Skin epidermis (tissue), 12 donors: ENCODE data around the gene MTHFR.

Experiments used
- H3K27ac ChIP-seq, 21 experiments: fragments of 200-600 bp; sonication (generic) in 11 of 21; one replicate each; pipeline ENCODE4 v1.5.0; 2020; ENCODE audit warnings: mild to moderate bottlenecking in 3 of 21, inconsistent platforms in 2 of 21, moderate library complexity in 2 of 21
- H3K4me3 ChIP-seq, 7 experiments: fragments of 200-600 bp; sonication (generic) in 2 of 7; one replicate each; pipeline ENCODE4 v1.5.0; 2020; ENCODE audit warnings: inconsistent platforms in 2 of 7, mild to moderate bottlenecking in 2 of 7, moderate library complexity in 1 of 7

Gene MTHFR

DNA sequence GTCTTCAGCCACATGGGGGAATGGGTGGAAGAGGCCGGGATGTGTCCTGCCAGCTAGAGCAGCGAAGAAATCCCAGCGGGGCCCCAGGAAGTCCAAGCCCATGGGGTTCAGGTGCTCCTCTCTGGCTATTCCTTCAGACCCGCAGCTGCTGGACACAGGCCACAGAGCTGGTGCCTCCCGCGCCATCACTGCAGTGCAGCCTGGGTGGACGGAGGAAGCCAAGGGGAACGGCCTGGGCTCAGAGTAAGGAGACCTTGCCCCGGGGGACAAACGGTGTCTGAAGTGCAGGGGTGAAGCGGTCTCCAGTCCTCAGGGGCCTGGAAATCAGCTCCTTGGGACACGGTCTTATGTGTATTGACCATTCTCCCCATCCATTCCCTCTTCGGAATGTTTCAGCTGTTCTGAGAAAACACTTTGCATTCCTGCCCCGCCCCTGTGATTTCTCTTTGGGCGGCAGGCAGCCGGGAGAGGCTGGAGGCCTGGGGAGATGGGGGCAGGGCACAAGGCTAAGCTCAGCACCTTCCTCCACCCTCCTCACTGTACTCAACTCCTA, 18.4 kb downstream of the MTHFR start:
- H3K4me3 ChIP-seq, result no peak overlapping the region
- peak overlapping the region in 13 of 21 experiments; percentile 3 to 98 (median 91) for H3K27ac ChIP-seq

DNA sequence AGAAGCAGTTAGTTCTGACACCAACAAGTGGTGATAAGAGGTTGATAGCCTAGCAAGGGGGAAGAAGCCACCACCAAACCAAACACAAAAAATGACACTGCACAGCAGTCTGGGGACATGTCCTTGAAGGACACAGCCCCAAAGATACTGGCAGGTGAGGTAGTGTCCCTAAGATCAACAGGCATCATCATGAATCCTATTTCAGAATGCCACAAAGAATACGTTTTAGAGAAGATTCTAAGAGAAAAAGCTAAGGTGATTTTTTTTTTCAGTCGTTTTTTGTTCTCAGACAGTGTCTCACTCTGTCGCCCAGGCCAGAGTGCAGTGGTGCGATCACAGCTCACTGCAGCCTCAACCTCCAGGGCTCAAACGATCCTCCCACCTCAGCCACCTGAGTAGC, 19.6 kb downstream of the MTHFR start:
- peak overlapping the region in 3 of 21 experiments; percentile 92 to 95 (median 94) for H3K27ac ChIP-seq
- no peak overlapping the region for H3K4me3 ChIP-seq

DNA sequence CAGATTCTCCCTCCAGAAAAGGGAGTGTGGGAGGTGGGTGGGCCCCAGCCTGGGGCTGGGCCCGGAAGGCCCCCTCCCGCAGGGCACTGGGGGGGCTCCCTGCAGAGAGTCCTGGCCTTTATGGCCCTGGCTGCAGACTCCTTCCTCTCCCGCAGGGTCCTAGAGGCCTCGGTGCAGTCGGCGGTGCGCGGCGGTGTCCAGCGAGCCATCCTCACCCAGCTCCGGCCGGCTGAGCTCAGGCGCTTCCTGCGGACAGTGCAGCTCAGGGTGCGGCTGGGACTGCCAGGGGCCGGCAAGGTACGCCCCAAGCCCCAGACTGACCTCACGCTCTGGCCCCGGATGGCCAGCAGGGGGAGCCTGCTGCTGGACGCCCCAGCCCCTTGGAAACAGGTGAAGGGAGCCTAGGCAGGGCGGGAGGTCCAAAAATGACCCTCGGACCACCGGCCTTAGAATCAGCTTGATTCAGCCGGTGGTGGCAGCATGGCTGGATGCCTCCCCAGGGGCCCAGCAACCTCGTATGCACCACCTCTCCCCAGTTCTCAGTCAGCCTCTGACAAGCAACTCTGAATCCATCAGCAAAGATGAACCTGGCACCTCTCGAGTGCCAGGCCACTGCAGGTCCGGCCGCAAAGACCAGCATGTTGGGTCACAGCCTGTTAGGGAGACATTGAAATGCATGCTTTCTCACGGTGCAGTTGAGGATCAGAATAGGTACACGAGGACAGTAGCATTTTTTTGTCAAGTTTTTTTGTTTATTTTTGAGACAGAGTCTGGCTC, 20.6 kb downstream of the MTHFR start:
- H3K4me3 ChIP-seq, result peak overlapping the region in 5 of 7 experiments; percentile 5 to 24 (median 12)
- peak overlapping the region in 9 of 21 experiments; percentile 0 to 59 (median 31) for H3K27ac ChIP-seq

DNA sequence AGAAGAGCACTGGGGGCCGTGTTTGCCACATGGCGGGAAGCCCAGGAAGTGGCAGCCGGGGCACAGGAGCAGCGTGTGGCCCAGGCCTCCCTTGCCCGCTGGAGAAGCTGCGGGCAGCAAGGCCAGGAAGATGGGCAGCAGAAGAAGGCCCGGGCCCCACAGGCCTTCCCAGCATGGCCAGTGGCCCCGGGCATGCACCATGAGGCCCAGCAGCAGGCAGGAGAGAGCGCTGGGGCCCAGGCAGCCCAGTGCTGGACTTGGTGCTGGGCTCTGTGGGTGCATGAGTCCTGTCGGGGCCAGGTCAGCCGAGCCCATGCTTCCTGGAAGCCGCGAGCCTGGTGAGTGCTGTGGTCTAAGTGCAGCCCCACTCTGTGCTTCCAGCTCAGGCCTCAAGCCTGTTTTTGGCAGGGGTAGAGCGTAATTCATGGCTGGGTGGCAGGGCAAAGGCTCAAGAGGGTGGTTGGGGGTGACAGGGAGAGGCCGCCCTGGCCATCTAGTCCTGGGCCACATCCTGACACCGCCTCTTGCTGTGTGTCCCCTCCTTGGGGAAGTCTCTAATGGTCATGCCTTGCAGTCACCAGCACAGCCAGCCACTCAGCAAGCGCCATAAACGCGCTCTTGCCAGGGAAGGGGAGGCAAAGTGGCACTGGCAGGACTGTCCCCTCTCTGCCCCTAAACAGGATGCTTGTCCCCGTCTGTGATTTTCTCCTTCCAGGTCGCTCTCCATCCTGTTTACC, 21.3 kb downstream of the MTHFR start:
- Histone ChIP-seq H3K27ac (peak overlapping the region in 9 of 21 experiments; percentile 0 to 59 (median 31)), H3K4me3 (peak overlapping the region in 2 of 7 experiments; percentile 14 to 24)

DNA sequence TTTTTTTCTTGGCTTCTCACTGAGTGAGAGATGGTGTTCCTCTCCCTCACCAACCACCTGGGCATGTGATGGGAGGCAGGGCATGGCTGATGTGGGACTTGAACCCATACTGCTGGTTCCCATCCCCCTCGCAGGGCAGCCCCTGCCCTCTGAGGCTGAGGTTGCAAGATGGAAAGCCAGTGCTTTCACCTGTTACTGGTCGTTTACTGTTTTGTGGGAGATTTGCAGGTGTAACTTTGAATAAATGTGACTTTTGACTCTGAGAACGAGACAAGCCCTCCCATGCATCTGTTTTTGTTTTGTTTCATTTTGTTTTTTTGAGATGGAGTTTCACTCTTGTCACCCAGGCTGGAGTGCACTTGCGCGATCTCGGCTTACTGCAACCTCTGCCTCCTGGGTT, 22.2 kb downstream of the MTHFR start:
- no peak overlapping the region for H3K27ac ChIP-seq
- H3K4me3 ChIP-seq, result no peak overlapping the region

DNA sequence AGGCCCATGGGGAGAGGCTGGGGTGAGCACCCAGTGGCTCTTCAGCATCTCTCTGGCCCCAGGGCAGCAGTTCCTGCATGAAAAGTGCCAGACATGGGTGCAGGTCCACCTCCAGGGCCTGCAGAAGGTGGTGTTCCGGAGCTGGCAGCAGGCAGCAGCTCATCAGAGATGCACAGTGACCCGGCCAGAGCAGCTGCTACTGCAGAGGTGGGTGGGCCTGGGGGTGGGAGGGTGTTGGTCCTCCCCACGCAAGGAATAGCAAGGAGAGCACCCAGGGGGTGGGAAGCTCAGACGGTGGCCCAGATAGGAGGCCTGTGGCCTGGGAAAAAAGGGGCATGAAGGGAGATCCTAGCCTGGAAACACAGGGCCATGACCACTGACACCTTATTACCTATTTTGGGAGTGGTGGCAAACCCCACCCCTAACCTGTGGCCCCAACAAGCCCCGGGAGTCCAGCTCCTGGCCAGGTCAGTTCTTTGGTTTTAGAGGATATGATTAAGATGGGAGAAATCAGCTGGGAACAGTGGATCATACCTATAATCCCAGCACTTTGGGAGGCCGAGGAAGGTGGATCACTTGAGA, 23.5 kb downstream of the MTHFR start:
- no peak overlapping the region for H3K4me3 ChIP-seq
- no peak overlapping the region for H3K27ac ChIP-seq

DNA sequence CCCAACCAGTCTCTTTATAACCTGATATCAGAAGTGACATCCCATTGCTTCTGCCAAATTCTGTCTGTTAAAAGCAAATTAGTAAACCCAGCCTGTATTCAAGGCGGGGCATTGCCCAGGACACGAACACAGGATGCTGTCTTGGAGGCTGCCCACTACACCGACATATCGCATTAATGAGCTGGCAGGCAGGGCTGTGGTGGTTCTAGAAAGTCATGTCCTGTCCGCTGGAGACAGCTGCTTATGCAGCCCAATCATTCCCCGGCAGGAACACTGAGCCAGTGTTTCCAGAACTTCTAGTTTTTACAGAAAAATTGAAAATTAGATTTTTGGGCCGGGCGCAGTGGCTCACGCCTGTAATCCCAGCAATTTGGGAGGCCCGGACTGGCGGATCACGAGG, 24.5 kb downstream of the MTHFR start:
- Histone ChIP-seq H3K4me3 (no peak overlapping the region), H3K27ac (no peak overlapping the region)

DNA sequence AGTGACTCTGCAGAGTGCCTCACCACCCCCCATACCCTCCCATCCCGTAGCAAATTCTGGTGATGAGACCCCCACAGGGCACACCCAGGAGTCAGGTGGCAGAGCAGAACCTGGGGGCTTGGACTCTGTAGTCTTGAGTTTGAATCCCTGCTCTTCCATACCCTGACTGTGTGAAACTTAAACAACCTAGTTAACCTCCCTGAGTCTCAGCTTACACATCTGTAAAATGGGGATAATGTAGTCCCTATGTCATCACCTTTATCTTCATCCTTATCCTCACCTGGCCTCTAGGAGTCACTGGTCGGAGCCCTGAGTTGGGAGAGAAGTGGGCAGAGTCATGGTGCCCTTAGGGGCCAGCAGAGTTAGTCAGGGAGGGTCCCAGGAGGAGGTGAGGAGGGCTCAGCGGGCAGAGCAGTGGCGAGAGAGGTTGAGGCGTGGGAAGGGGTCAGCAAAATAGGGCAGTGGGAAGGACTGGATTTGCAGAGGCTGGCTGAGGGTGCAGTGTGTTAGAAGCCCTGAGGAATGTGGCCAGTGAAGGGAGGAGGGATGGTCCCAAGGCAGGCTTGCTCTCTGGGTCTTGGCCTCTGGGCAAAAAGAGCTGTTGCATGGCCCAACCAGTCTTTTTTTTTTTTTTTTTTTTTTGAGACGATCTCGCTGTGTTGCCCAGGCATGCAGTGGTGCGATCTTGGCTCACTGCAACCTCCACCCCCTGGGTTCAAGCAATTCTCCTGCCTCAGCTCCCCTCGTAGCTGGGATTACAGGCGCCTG, 25.2 kb downstream of the MTHFR start:
- no peak overlapping the region for H3K4me3 ChIP-seq
- H3K27ac ChIP-seq, result no peak overlapping the region

DNA sequence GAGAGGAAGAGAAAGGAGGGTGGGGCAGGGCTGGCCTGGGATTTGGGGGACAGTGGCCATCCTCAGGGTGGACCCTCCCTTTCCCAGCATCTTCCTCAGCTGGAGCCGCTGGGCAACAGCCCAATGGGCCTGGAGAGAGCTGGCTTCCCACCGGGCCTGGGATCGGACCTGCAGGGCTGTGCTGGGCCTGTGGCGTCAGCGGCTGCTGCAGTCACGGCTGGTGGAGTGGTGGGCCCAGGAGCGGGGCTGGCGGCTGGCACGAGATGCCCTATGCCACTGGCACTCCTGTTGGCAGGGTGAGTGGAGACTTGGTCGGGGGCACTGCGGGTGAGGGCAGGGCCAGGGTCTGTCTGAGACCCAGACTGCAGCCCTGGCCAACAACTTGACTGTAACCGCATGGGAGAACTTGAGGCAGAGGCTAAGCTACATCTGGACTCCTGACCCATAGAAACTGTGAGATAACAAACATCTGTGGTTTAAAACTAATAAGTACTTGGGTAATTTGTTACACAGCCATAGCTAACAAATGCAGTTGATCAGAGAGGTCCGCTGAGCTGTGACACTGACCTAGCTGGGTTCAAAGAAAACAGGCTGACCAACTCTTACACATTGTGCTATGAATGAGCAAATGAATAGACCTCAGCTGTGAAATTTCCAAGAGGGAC, 25.9 kb downstream of the MTHFR start:
- Histone ChIP-seq H3K27ac (no peak overlapping the region), H3K4me3 (no peak overlapping the region)

DNA sequence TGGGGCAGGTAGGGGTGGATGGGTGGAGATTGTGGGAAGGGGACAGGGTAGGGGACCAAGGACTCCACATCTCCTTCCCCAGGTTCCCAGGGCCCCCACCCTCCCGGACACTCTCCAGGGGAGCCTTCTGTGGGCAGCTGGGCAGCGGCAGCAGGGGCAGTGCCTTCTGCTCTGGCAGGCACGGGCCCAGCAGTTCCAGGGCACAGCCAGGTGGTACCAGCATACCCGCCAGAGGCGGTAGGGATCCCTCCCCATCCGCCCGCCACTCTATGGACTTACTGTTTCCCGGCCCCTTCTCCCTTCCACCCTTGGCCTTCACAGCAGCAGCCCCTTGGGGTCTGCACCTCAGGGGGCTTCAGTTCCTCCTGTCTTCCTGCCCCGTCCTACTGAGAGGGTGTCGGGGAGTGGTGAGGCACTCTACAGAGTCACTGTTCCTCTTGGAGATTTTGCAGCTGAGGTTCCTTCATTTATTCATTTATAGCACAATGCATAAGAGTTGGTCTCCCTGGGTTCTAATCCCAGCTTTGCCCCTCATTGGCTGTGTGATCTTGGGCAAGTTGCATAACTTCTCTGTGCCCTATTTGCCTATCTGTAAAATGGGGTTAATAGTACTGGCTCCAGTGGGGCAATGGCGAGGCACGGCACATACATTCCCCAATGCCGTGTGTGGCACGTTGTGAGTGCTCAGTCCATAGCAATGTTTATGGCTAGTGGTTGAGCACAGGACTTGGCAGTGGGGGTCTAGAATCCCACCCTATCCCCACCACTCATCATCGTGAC, 26.7 kb downstream of the MTHFR start:
- H3K27ac ChIP-seq, result no peak overlapping the region
- H3K4me3 ChIP-seq, result no peak overlapping the region

DNA sequence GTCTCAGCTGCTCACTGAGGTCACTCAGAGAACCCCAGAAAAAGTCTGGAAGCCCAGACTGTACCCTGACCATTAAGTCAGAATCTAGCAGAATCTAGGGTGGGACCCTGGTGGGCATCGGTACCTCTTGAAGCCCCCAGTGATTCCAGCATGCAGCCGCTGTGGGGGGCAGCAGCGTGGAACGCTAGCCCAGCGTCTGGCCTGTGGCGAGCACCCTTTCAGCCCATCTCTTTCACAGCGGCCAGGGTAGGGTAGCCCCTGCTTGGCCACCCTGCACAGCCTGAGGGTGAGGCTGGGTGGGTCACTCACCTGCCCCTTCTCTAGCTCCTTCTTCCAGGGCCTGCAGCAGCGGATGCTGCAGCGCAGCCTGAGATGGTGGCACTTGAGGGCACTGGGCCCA, 27.4 kb downstream of the MTHFR start:
- no peak overlapping the region for H3K27ac ChIP-seq
- no peak overlapping the region for H3K4me3 ChIP-seq

DNA sequence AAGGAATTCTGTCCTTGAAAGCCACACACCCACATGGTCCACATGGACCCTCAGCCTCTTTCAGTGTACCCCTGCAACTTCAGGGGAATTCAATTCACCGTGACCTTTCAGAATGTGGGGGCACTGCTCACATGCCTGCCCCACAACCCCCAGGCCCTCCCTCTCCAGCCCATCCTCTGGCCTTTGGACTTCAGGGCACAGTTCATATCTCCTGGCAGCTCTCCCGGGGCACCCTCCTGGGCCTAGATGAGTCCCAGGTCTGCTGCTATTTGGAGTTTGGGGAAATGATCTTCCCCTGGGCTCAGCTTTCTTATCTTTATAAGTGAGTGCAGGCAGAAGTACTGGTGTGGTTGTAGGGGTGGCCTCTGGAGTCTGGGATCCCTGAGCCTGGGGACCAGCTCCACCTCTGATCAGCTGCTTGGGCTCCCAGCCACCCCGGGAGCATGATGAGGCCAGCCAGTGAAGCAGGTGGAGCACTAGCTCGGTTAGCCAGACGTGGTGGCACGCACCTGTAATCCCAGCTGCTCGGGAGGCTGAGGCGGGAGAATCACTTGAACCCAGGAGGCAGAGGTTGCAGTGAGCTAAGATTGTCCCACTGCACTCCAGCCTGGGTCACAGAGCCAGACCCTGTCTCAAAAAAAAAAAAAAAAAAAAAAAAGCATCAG, 28.0 kb downstream of the MTHFR start:
- no peak overlapping the region for H3K4me3 ChIP-seq
- no peak overlapping the region for H3K27ac ChIP-seq

DNA sequence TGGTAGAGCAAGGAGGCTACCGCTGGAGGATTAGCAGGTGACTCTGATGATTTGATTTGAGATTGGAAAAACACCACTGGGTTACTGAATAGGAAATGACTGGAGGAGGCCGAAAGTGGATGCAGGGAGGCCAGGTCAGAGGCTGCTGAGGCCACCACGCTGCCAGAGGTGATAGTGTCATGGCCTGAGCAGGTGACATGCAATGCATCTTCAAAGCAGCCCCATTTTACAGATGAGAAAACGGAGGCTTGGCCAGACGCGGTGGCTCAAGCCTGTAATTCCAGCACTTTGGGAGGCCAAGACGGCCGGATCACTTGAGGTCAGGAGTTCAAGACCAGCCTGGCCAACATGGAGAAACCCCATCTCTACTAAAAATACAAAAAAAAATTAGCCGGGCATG, 31.0 kb downstream of the MTHFR start:
- no peak overlapping the region for H3K27ac ChIP-seq

DNA sequence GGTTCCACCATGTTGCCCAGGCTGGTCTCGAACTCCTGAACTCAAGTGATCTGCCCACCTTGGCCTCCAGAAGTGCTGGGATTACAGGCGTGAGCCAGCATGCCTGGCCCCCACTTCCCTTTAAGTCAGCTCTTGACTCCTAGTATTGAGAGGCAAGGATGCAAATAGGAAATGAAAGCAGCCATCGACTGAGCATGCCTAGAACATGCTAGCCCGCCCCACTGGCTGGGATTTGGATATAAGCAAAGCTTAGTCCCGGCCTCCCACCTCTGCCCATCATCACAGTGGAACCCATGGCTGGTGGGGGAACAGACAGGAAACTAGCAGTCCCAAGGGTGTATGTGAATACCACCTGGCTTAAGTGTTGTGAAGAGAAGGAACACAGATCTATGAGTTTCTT, 33.3 kb downstream of the MTHFR start:
- Histone ChIP-seq H3K4me3 (no peak overlapping the region), H3K27ac (no peak overlapping the region)

More for the DNA sequence above, 31.0 kb downstream of the MTHFR start:
- no peak overlapping the region for H3K4me3 ChIP-seq

DNA sequence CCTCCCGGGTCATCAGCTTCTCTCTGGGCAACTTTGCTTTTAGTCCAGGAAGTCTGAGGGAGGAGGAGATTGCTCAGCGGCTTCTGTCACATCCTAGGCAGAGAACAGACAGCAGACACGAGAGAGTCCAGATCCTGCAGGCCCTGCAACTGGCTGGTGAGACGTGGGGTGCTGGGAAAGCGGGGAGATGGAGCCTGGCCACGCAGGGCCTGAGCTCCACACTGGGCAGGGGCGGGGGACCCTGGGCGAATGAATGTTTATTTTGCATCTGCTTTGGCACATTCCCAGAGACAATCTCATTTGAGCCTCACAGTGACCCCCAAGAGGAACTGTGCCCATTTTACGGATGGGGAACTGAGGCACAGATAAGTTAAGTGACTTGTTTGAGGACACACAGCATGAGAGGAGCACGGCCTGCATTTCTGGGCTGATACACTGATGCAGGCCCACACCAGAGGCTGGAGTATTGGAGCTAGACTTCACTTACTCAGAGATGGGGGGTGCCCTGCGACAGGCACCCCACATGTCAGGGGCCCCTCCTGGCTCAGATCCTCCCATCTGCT, 34.2 kb downstream of the MTHFR start:
- no peak overlapping the region for H3K4me3 ChIP-seq
- H3K27ac ChIP-seq, result no peak overlapping the region

DNA sequence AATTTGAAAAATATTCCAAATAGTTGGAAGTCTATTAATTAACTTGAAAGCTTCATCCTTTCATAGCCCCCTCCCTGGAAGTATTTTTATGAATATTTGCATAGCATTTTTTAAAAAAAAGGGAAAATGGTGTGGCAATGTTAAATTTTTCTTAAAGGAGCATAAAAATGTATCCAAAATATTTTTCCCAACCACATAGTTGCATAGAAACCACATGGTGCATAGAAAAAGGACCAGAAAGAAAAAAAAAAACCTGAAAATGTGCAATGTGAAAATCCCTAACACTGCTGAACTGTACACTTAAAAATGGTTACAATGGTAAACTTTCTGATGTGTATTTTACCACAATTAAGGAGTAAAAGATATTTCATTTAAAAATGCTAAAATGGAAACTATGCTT, 35.8 kb downstream of the MTHFR start:
- H3K4me3 ChIP-seq, result no peak overlapping the region

DNA sequence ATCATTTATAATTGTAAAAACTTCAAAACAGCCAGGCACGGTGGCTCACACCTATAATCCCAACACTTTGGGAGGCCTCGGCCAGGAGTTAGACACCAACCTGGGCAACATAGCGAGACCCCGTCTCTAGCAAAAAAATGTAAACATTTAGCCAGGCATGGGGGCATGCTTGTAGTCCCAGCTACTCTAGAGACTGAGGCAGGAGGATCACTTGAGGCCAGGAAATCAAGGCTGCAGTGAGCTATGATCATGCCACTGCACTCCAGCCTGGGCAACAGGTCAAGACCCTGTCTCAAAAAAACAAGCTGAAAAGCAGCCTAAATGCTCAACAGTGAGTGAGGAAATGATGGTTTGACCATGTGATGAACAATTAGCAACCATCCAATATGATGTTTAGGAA, 36.5 kb downstream of the MTHFR start:
- H3K4me3 ChIP-seq, result no peak overlapping the region
- no peak overlapping the region for H3K27ac ChIP-seq

More for the DNA sequence above, 35.8 kb downstream of the MTHFR start:
- H3K27ac ChIP-seq, result no peak overlapping the region

DNA sequence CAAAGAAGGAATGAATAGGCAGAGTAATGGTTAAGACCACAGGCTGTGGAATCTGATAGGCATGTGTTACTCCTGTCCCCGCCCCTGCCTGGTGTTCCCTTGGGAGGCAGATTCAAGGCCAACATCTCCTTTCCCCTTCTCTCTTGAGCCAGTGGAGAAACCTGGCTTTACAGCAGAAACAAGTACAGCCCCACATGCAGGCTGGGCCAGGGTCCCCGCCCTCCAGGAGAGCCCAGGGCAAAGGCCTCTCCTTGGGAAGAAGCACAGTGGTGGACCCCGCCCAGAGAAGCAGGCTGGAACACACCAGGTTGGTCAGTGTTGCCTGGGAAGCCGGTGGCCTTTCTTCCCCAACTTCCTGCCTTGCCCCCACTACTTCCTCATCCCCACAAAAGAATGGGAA, 36.9 kb downstream of the MTHFR start:
- H3K27ac ChIP-seq, result no peak overlapping the region
- no peak overlapping the region for H3K4me3 ChIP-seq
